ENCODE measurements around the gene LRP1B.

LRP1B gene

GRCh38 chr2:141118836-141119235 is 1012.0 kb downstream of the LRP1B start:
- no peak for DNase-seq (ENCODE audit: low spot score)

- DNase-seq (ENCODE audit: low spot score): no peak
Observed at GRCh38 chr2:141113301-141113700, 1017.5 kb downstream of the LRP1B start.

- no peak for DNase-seq (ENCODE audit: low spot score)
Observed at GRCh38 chr2:141109633-141110032, 1021.2 kb downstream of the LRP1B start.

- no peak for DNase-seq (ENCODE audit: low spot score)
Observed at GRCh38 chr2:141105763-141106162, 1025.1 kb downstream of the LRP1B start.

GRCh38 chr2:141103216-141103615 is 1027.6 kb downstream of the LRP1B start:
- DNase-seq (ENCODE audit: low spot score): no peak

GRCh38 chr2:141079231-141079630 is 1051.6 kb downstream of the LRP1B start:
- DNase-seq (ENCODE audit: low spot score): no peak

GRCh38 chr2:141075753-141076152 is 1055.1 kb downstream of the LRP1B start:
- DNase-seq (ENCODE audit: low spot score): no peak

GRCh38 chr2:141068053-141068682 is 1062.6 kb downstream of the LRP1B start:
- DNase-seq (ENCODE audit: low spot score): no peak

- DNase-seq (ENCODE audit: low spot score): no peak
Observed at GRCh38 chr2:141065042-141065441, 1065.8 kb downstream of the LRP1B start.

- DNase-seq (ENCODE audit: low spot score): no peak
Observed at GRCh38 chr2:141063406-141063805, 1067.4 kb downstream of the LRP1B start.

- DNase-seq (ENCODE audit: low spot score): no peak
Observed at GRCh38 chr2:141062443-141062842, 1068.4 kb downstream of the LRP1B start.

- no peak for DNase-seq (ENCODE audit: low spot score)
Observed at GRCh38 chr2:141062031-141062430, 1068.8 kb downstream of the LRP1B start.

- DNase-seq (ENCODE audit: low spot score): no peak
Observed at GRCh38 chr2:141058556-141058955, 1072.3 kb downstream of the LRP1B start.

- no peak for DNase-seq (ENCODE audit: low spot score)
Observed at GRCh38 chr2:141055531-141055930, 1075.3 kb downstream of the LRP1B start.

- DNase-seq (ENCODE audit: low spot score): no peak
Observed at GRCh38 chr2:141048951-141049350, 1081.9 kb downstream of the LRP1B start.

- DNase-seq (ENCODE audit: low spot score): no peak
Observed at GRCh38 chr2:141041281-141041680, 1089.5 kb downstream of the LRP1B start.

- DNase-seq (ENCODE audit: low spot score): no peak
Observed at GRCh38 chr2:141038341-141038740, 1092.5 kb downstream of the LRP1B start.

- no peak for DNase-seq (ENCODE audit: low spot score)
Observed at GRCh38 chr2:141037361-141037760, 1093.5 kb downstream of the LRP1B start.

- DNase-seq (ENCODE audit: low spot score): no peak
Observed at GRCh38 chr2:141035846-141036420, 1094.9 kb downstream of the LRP1B start.

GRCh38 chr2:141029428-141030078 is 1101.3 kb downstream of the LRP1B start:
- no peak for DNase-seq (ENCODE audit: low spot score)

GRCh38 chr2:141027221-141027620 is 1103.6 kb downstream of the LRP1B start:
- DNase-seq (ENCODE audit: low spot score): no peak

GRCh38 chr2:141021611-141022010 is 1109.2 kb downstream of the LRP1B start:
- no peak for DNase-seq (ENCODE audit: low spot score)

GRCh38 chr2:141021109-141021508 is 1109.7 kb downstream of the LRP1B start:
- no peak for DNase-seq (ENCODE audit: low spot score)

- no peak for DNase-seq (ENCODE audit: low spot score)
Observed at GRCh38 chr2:141020346-141020745, 1110.5 kb downstream of the LRP1B start.
